HG03064 (cell line): ENCODE results near the gene GNG12.

Source experiments
- ATAC-seq: cut with Tn5 transposase; IDR thresholded peaks from one replicate; pipeline ENCODE4 v1.9.1; 2021; ENCODE audit warnings: low read depth; ENCODE audit not compliant: unreplicated experiment

The GNG12 gene

GRCh38 chr1:67759066-67759465 lies 74.2 kb downstream of the GNG12 start:
- no peak for ATAC-seq

GRCh38 chr1:67755619-67756018 lies 77.6 kb downstream of the GNG12 start:
- no peak for ATAC-seq

- no peak for ATAC-seq
Observed at GRCh38 chr1:67755160-67755559, 78.1 kb downstream of the GNG12 start.

GRCh38 chr1:67754526-67754920 lies 78.7 kb downstream of the GNG12 start:
- no peak for ATAC-seq

- ATAC-seq: no peak
Observed at GRCh38 chr1:67753776-67754525, 79.3 kb downstream of the GNG12 start.

- no peak for ATAC-seq
Observed at GRCh38 chr1:67752306-67752705, 81.0 kb downstream of the GNG12 start.

- ATAC-seq: no peak
Observed at GRCh38 chr1:67750691-67751054, 82.6 kb downstream of the GNG12 start.

- ATAC-seq: peak; percentile 31
Observed at GRCh38 chr1:67749844-67750690, 83.2 kb downstream of the GNG12 start.

- ATAC-seq: no peak
Observed at GRCh38 chr1:67749263-67749843, 83.9 kb downstream of the GNG12 start.

- peak; percentile 76 for ATAC-seq
Observed at GRCh38 chr1:67748630-67749029, 84.6 kb downstream of the GNG12 start.

- ATAC-seq: no peak
Observed at GRCh38 chr1:67747671-67748546, 85.4 kb downstream of the GNG12 start.

GRCh38 chr1:67745875-67746698 lies 87.2 kb downstream of the GNG12 start:
- ATAC-seq: no peak

- no peak for ATAC-seq
Observed at GRCh38 chr1:67743072-67743725, 90.1 kb downstream of the GNG12 start.

GRCh38 chr1:67741736-67742135 lies 91.5 kb downstream of the GNG12 start:
- ATAC-seq: no peak

GRCh38 chr1:67741121-67741520 lies 92.1 kb downstream of the GNG12 start:
- ATAC-seq: no peak

- no peak for ATAC-seq
Observed at GRCh38 chr1:67740543-67740942, 92.7 kb downstream of the GNG12 start.

GRCh38 chr1:67739361-67739760 lies 93.9 kb downstream of the GNG12 start:
- ATAC-seq: no peak

- ATAC-seq: no peak
Observed at GRCh38 chr1:67738401-67738800, 94.9 kb downstream of the GNG12 start.

- ATAC-seq: no peak
Observed at GRCh38 chr1:67737875-67738274, 95.4 kb downstream of the GNG12 start.
